ENCODE results near the gene RELT.

Gene RELT

DNA sequence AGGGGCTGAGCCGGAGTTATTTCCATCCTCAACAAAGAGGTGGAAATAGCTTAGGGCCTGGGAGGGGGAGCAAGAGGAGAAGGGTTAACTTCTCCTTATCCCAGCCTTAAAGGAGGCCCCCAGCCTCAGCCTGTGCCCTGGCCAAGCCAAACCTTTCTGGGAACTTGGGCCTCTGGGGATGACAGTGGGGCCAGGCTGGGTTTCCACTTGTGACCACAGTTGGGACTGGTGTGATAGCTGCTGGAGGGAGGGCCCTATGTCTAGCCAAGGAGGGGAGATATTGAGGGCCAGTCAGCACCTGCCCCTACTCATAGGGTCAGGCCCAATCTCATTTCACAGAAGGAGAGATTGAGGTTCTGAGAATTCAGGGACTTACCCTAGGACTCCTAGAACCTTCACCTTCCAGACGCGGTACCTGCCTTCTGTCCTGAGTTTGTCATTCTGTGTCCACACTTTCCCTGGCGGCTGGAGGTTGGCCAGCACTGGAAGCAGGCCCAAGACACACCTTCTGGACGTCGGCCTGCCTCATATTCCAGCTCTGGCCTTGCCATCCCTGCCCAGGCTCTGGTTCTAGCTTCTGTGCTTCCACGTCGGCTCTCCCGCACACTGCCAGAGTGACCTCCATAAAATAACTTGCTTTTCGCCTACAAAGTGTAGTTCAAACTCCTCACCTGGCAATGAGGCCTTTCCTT is 3.1 kb downstream of the RELT start:
- no peak for DNase-seq

DNA sequence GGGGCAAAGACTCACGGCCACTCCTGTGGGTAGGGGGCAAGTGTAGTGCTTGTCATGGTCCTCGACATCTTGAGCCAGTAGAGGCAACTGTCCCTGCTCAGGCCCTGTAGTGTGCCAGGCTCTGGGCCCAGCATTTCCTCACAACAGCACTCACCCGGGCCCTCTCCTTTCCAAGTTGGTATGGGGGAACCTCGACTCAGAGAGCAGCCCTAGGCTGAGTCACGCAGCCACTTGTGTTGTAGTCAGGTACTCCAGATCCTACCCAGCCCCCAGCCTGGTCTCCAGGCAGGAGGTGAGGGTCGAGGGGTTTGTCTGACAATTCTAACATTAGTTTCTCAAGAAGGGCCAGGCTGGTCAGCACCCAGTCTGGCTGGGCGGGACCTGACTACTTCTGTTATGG is 4.1 kb downstream of the RELT start:
- DNase-seq, result no peak

DNA sequence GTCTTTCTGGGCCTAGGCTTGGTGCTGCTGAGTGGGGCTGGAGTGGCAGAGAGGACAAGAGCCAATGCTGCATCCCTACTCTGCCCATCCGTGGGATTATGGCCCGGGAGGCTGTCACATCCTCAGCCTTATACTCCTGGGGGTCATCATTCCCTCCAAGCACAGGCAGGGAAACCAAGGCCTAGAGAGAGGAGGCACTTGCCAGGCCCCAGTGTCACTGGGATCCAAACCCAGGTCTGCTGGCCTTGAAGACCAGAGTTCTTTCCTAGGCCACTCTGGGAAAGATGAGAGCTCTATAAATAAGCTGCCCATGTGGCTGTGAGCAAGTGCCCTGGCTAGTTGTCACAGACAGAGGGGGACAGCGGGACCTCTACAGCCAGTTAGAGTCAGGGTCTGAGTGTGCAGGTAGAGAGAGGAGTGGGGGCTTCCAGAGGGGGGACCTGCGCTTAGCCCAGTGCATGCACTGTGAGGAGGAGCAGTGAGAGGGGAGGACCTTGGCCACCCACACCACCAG is 4.8 kb downstream of the RELT start:
- DNase-seq, result no peak

DNA sequence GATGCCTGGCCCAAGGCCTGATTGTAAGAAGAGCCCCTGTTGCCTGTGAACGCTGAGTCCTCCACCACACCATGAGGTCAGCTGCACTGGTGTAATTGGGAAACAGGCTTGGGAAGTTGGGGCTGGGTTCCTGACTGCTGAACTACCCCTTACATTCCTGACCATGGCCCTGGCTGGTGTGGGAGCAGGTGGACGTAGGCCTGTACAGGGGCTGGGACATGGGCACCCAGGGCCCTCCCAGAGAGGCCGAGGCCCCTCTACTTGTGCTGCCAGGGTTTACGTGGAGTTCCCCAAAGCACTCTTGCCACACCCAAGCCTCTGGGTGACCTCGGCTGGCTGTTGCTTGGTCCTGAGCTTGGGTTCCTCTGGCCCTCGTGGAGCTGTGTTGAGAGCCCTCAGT is 5.4 kb downstream of the RELT start:
- DNase-seq, result no peak

DNA sequence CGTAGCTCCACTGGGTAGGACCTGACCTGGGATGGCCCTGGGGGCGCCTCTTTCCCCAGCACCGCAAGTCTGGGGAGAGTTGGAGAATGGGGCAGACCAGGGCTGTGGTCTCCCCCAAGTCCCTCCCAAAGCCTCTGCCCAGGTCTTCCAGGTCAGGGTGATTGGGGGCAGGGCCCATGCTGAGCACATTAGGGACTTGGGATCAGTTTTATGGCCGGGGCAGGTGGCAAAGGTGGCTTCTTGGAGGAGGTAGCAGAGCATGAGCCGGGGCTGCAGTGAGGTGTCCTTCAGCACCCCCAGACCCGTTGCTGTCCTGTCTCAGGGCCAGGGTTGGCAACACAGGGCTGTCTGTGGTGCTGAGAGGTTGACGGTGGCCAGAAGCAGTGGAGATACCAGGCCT is 6.0 kb downstream of the RELT start:
- no peak for DNase-seq

DNA sequence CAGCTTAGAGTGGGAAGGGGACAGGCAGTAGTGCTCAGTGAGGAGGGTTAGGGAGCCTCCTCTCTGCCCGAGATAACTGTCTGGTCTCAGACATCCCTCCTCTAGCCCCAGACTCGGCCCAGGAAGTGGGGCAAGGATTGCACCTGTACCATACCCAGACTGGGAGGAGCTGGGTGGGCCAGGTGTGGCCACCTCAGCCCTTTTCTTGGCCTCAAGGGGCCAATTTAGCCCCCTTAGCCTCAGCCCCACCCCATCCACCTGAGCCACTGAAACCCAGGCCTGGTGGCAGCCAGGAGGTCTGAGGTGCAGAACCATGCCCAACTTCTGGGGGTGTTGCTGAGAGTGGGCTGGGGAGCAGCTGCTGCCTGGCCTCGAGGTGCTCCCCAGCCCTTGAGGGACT is 6.5 kb downstream of the RELT start:
- no peak for DNase-seq

- DNase-seq, result no peak
Measured at GRCh38 chr11:73383249-73384124, 7.3 kb downstream of the RELT start.

- DNase-seq, result no peak
Measured at GRCh38 chr11:73384125-73384441, 7.9 kb downstream of the RELT start.

GRCh38 chr11:73384531-73384871 is 8.3 kb downstream of the RELT start:
- DNase-seq, result no peak

DNA sequence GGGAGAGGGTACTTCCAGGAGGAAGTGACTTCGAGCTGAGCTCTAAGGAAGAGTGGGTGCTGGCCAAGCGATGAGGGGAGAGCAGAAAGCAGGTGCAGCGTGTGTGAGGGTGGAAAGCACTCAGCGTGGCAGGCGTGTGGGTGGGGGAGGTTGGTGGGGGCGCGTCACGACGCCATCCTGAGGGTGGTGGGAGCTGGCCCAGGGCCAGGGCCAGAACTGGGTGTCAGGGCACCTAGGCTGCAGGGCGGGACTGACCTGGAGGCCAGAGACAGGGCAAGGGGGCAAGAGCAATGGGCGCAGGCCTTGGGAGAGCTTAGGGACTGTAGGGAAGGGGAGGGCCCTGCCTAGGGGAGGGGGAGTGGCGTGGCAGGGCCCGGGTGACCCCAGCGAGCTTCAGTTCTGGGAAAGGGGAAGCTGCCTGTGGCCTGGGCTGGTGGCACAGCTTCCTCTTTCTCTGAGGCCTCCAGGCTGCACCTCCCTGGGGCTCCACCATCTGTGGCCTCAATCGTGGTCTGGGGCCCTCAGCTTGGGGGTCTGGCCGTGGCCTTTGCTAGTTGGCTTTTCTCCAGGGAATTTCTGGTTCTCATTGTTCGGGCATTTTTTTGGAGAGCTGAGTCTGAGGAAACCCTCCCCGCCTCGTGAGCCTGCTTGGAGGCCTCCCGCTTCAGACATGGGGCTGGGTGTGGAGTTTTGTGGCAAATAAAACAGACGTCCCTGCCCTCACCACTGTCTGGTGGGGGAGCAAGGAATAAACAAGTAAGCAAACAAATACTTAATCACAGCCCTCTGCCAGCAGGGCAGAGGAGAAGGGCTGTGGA is 8.9 kb downstream of the RELT start:
- no peak for DNase-seq

DNA sequence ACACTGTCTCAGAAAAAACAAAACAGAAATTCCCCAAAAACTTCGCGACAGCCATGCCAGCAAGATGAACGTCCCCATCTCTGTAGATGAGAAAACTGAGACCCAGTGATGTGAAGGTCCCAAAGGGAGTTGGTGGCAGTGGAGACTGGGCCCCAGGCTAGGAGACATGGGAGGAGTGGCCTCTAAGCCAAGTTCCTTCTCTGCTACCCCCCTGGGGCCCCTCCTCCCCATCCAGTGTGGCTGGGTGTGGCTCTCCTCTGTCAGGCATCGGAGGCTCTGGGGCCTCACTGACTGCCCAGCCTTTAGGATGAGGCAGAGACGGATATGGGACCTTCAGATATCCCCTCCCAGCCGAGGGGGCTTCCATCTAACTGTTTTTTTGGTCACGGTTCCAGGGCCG is 9.8 kb downstream of the RELT start:
- no peak for DNase-seq

GRCh38 chr11:73386546-73386945 is 10.3 kb downstream of the RELT start:
- no peak for DNase-seq

DNA sequence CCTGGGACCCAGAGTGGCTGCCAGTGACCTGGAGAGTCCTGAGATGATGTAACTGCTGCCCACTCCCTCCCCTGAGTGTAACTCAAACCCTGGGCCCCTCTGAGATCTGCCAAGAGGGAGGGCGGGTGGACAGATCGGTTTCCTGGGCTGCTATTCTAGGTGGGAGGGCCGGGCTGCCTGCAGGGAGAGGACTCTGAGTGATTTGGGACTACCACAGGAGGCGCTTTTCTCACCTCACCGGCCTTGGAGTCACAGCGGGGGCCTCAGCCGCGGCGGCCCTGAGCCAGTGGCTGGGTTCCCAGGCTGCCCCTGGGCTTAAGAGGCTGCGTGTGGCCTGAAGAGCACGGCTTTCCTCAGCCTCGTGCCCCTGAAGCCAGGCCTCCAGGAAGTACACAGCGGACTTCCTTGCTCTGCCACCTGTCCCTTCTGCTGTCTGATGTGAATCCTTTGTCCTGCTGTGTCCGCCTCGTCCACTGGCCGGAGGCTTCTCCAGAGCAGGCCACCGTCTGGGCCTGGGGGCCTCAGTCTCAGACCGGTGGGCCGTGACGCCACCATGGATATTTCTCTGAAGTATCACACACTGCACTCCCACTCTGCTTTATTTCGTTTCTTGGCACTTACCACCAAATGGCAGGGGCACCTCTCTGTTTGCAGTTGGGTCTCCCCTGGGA is 11.5 kb downstream of the RELT start:
- DNase-seq, result no peak

DNA sequence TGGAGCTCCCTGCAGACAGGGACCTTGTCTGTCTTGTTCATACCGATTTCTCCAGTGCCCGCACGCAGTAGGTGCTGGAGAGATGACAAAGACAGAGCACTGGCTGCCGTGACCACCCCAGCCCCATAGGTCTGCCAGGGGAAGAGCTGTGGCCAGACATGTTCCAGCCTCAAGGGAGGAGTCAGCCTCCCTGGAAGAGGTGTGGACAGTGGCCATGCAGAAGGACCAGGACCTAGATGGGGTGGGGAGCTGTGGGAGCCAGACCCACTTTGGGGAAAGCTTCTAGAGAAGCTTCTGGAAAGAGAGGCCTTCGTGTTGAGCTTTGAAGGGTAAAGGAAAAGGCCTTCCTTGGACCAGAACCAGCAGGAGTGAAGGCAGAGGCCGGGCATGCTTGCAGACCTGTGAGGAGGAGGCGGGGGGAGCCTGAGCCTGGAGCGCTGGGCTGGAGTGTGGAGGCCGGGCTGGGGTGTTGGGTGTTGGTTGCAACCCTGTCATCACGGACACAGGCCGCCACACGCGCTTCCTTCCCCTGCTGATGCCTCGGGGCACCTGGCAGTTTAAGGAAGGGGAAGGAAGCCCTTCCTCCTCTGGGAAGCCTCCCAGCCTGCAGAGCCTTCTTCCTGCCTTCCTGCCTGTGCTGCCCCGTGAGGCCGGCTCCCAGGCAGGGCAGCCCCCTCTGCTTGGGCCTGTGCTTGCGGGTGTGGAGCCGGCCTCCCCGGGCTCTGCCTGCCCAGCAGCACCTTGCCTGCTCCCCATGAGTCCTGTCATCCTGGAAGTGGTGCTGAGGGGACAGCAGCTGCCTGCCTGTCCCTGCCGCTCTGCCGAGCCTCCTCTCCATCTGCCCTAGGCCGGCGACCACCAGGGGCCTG is 12.3 kb downstream of the RELT start:
- DNase-seq, result no peak

DNA sequence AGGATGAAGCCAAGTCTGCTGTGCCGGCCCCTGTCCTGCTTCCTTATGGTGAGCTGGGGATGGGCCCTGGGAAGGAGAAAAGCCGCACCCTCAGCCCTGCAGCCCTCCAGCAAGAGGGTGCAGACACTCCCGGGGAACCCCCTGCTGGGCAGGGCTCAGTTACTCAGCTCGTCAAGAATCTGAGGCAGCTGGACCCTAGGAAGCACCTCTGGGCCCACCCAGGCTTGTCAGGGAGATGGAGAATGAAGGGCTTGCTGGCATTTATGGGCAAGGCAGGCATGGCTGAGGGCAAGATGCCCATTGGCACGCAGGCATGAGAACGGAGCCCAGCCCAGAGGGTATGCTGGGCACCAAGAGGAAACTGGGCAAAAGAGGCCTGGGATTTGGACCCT is 12.9 kb downstream of the RELT start:
- DNase-seq, result no peak

DNA sequence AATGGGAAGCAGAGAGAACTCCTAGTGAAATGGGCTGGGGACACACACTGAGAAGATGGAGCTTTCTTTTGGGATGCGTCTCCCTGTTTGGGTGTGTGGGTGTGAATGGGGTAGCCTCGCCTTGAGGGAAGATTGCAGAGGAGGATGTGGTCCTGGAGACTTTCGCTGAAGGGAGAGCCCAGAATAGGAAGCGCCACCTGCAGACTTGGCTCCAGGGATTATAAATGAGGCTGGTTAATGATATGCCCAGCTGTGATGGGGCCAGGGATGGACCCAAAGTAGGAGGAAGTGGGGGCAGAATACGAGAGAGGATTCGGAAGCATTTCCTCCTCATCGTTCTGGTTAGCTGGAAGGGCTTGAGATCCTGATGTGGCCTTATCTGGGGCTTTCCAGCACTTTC is 13.7 kb downstream of the RELT start:
- no peak for DNase-seq

- no peak for DNase-seq
Measured at GRCh38 chr11:73390601-73391565, 14.7 kb downstream of the RELT start.

DNA sequence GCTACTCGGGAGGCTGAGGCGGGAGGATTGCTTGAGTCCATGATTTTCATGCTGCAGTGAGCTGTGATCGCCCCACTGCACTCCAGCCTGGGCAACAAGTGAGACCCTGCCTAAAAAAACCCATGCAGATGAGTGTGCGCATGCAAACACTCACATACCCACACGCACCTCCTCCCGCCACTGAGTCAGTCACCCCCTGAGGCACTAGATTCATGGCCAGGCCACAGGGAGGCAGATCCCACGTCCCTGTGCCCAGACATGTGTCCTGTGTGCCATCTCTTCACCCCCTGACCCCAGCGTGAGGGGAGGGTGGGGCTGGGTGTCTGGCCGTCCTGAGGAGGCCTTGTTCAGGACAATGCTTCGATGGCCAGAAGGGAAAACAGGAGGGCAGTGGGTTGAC is 15.5 kb downstream of the RELT start:
- DNase-seq, result no peak

GRCh38 chr11:73392108-73393010 is 16.2 kb downstream of the RELT start:
- no peak for DNase-seq

DNA sequence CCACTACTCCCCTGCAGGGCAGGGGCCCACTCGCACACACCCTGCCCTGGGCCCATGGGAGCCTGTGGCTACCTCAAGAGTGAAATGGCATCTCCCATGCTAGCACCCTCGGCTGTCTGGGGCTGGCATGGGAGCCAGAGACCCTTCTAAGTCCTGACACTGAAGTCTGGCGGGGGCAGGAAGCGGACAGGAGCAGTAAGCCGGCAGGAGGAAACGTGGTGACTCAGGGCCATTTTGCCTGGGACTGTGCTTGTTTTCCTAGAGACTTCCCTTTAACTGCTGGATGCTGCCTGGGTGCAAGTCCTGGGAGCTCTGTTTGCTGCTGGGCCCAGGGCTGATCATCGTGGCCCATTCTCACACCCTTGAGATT is 16.8 kb downstream of the RELT start:
- DNase-seq, result no peak

Data from activated CD8-positive, alpha-beta memory T cell treated with anti-CD3 and anti-CD28 coated beads, Interleukin-2, amount 50 U/mL, for 48 hours (primary cell).